Measurements from ENCODE around the gene SUSD4.

SUSD4 gene

GRCh38 chr1:223204424-223204823 lies 159.6 kb downstream of the SUSD4 start:
- no peaks in the 10 kb centered on the region for H3K79me2 ChIP-seq (ENCODE audit: insufficient read depth, low read length)
- no peaks in the 10 kb centered on the region for H3K36me3 ChIP-seq (ENCODE audit: insufficient read depth, low read length)
- H3K4me2 ChIP-seq (ENCODE audit: low read length) = no peak overlapping the region
- no peak overlapping the region for H3K4me3 ChIP-seq (ENCODE audit: low read depth, low read length, poor library complexity, severe bottlenecking)
- H3F3A ChIP-seq (ENCODE audit: insufficient read depth, low read length) = no peaks in the 10 kb centered on the region
- no peak overlapping the region for H3K27ac ChIP-seq (ENCODE audit: low read depth, low read length, poor library complexity, severe bottlenecking)
- no peak overlapping the region for H3K9ac ChIP-seq (ENCODE audit: low read length)
- H3K9me2 ChIP-seq (ENCODE audit: low read depth, low read length) = no peaks in the 10 kb centered on the region
- no peaks in the 10 kb centered on the region for H3K4me1 ChIP-seq (ENCODE audit: insufficient read depth, low read length, severe bottlenecking)
- H3K9me3 ChIP-seq (ENCODE audit: low read length) = no peaks in the 10 kb centered on the region
- H3K27me3 ChIP-seq (ENCODE audit: insufficient read depth, low read length) = no peaks in the 10 kb centered on the region
- no peak for TF ChIP-seq CTCF (IDR thresholded peaks at IDR 0.05; ENCODE audit: low read length)
- no peak for TF ChIP-seq EZH2 (IDR thresholded peaks at IDR 0.05; ENCODE audit: borderline replicate concordance, low read length)
- no peak overlapping the region for H2AFZ ChIP-seq (ENCODE audit: low read length)
- no peaks in the 10 kb centered on the region for H4K20me1 ChIP-seq (ENCODE audit: insufficient read depth, low read length)

GRCh38 chr1:223203694-223204093 lies 160.3 kb downstream of the SUSD4 start:
- H3K9me3 ChIP-seq (ENCODE audit: low read length) = no peaks in the 10 kb centered on the region
- H3K4me2 ChIP-seq (ENCODE audit: low read length) = no peak overlapping the region
- TF ChIP-seq CTCF (IDR thresholded peaks at IDR 0.05; ENCODE audit: low read length) (no peak), EZH2 (IDR thresholded peaks at IDR 0.05; ENCODE audit: borderline replicate concordance, low read length) (no peak)
- H3K36me3 ChIP-seq (ENCODE audit: insufficient read depth, low read length) = no peaks in the 10 kb centered on the region
- H4K20me1 ChIP-seq (ENCODE audit: insufficient read depth, low read length) = no peaks in the 10 kb centered on the region
- no peaks in the 10 kb centered on the region for H3F3A ChIP-seq (ENCODE audit: insufficient read depth, low read length)
- H3K9me2 ChIP-seq (ENCODE audit: low read depth, low read length) = no peaks in the 10 kb centered on the region
- H3K27me3 ChIP-seq (ENCODE audit: insufficient read depth, low read length) = no peaks in the 10 kb centered on the region
- no peak overlapping the region for H2AFZ ChIP-seq (ENCODE audit: low read length)
- H3K4me1 ChIP-seq (ENCODE audit: insufficient read depth, low read length, severe bottlenecking) = no peaks in the 10 kb centered on the region
- no peak overlapping the region for H3K27ac ChIP-seq (ENCODE audit: low read depth, low read length, poor library complexity, severe bottlenecking)
- no peak overlapping the region for H3K9ac ChIP-seq (ENCODE audit: low read length)
- H3K4me3 ChIP-seq (ENCODE audit: low read depth, low read length, poor library complexity, severe bottlenecking) = no peak overlapping the region
- H3K79me2 ChIP-seq (ENCODE audit: insufficient read depth, low read length) = no peaks in the 10 kb centered on the region

- no peak for TF ChIP-seq EZH2 (IDR thresholded peaks at IDR 0.05; ENCODE audit: borderline replicate concordance, low read length)
- TF ChIP-seq CTCF (IDR thresholded peaks at IDR 0.05; ENCODE audit: low read length) = no peak
- no peak overlapping the region for H3K4me2 ChIP-seq (ENCODE audit: low read length)
- H4K20me1 ChIP-seq (ENCODE audit: insufficient read depth, low read length) = no peaks in the 10 kb centered on the region
- no peaks in the 10 kb centered on the region for H3K36me3 ChIP-seq (ENCODE audit: insufficient read depth, low read length)
- no peaks in the 10 kb centered on the region for H3K9me3 ChIP-seq (ENCODE audit: low read length)
- H3F3A ChIP-seq (ENCODE audit: insufficient read depth, low read length) = no peaks in the 10 kb centered on the region
- no peaks in the 10 kb centered on the region for H3K4me1 ChIP-seq (ENCODE audit: insufficient read depth, low read length, severe bottlenecking)
- H3K4me3 ChIP-seq (ENCODE audit: low read depth, low read length, poor library complexity, severe bottlenecking) = no peak overlapping the region
- no peak overlapping the region for H2AFZ ChIP-seq (ENCODE audit: low read length)
- H3K79me2 ChIP-seq (ENCODE audit: insufficient read depth, low read length) = no peaks in the 10 kb centered on the region
- no peaks in the 10 kb centered on the region for H3K27me3 ChIP-seq (ENCODE audit: insufficient read depth, low read length)
- no peak overlapping the region for H3K9ac ChIP-seq (ENCODE audit: low read length)
- H3K27ac ChIP-seq (ENCODE audit: low read depth, low read length, poor library complexity, severe bottlenecking) = no peak overlapping the region
- no peaks in the 10 kb centered on the region for H3K9me2 ChIP-seq (ENCODE audit: low read depth, low read length)
Measured at GRCh38 chr1:223203034-223203408, 161.0 kb downstream of the SUSD4 start.

Measured in OCI-LY1 (cell line).